Measurements from ENCODE around the gene CABP1.

CABP1 gene

GRCh38 chr12:120708651-120709050 is 68.2 kb downstream of the CABP1 start:
- H3K79me2 ChIP-seq (ENCODE audit: insufficient read depth, low read depth): no peaks in the 10 kb centered on the region
- no peak overlapping the region for H2AFZ ChIP-seq (ENCODE audit: low read depth)
- peaks cover 13% of the 10 kb centered on the region for H3K4me1 ChIP-seq (ENCODE audit: low read depth, poor library complexity, severe bottlenecking)
- H4K20me1 ChIP-seq (ENCODE audit: insufficient read depth): no peaks in the 10 kb centered on the region
- no peaks in the 10 kb centered on the region for H3K36me3 ChIP-seq (ENCODE audit: insufficient read depth)
- no peaks in the 10 kb centered on the region for H3K27me3 ChIP-seq (ENCODE audit: insufficient read depth, low read depth)
- TF ChIP-seq CTCF (conservative IDR thresholded peaks at IDR 0.05; ENCODE audit: low read depth, low read length): no peak
- no peak overlapping the region for H3K4me3 ChIP-seq (IDR thresholded peaks at IDR 0.05; ENCODE audit: insufficient read depth, low read depth, low read length)
- H3K27ac ChIP-seq: no peak overlapping the region
- H3K9ac ChIP-seq: no peak overlapping the region
- H3K4me2 ChIP-seq: no peak overlapping the region

GRCh38 chr12:120710031-120710804 is 69.8 kb downstream of the CABP1 start, which contains the start of gene UNC119B:
Gene UNC119B (plus strand): TSS chr12:120710458. CDS start chr12:120710475, 17 bp downstream.
- Histone ChIP-seq H3K4me3 (IDR thresholded peaks at IDR 0.05; ENCODE audit: insufficient read depth, low read depth, low read length) (no peak within 1 kb of the TSS), H3K36me3 (ENCODE audit: insufficient read depth) (no peaks in the 10 kb centered on the region), H4K20me1 (ENCODE audit: insufficient read depth) (no peaks in the 10 kb centered on the region), H3K4me1 (ENCODE audit: low read depth, poor library complexity, severe bottlenecking) (peaks cover 17% of the 10 kb centered on the region), H3K9ac (peak within 1 kb of the TSS; percentile 71), H3K79me2 (ENCODE audit: insufficient read depth, low read depth) (no peaks in the 10 kb centered on the region), H2AFZ (ENCODE audit: low read depth) (peak within 1 kb of the TSS; percentile 52; the same call in 1 of the 2 replicates), H3K27me3 (ENCODE audit: insufficient read depth, low read depth) (no peaks in the 10 kb centered on the region), H3K4me2 (peak within 1 kb of the TSS; percentile 70), H3K27ac (no peak within 1 kb of the TSS)
- TF ChIP-seq CTCF (conservative IDR thresholded peaks at IDR 0.05; ENCODE audit: low read depth, low read length): no peak

GRCh38 chr12:120710805-120711296 is 70.4 kb downstream of the CABP1 start:
- Histone ChIP-seq H2AFZ (ENCODE audit: low read depth) (peak overlapping the region; percentile 52; the same call in 1 of the 2 replicates), H3K4me3 (IDR thresholded peaks at IDR 0.05; ENCODE audit: insufficient read depth, low read depth, low read length) (no peak overlapping the region), H3K4me1 (ENCODE audit: low read depth, poor library complexity, severe bottlenecking) (peaks cover 17% of the 10 kb centered on the region), H3K27me3 (ENCODE audit: insufficient read depth, low read depth) (no peaks in the 10 kb centered on the region), H3K36me3 (ENCODE audit: insufficient read depth) (no peaks in the 10 kb centered on the region), H3K27ac (no peak overlapping the region), H3K9ac (peak overlapping the region; percentile 71), H3K79me2 (ENCODE audit: insufficient read depth, low read depth) (no peaks in the 10 kb centered on the region), H3K4me2 (peak overlapping the region; percentile 70), H4K20me1 (ENCODE audit: insufficient read depth) (no peaks in the 10 kb centered on the region)
- TF ChIP-seq CTCF (conservative IDR thresholded peaks at IDR 0.05; ENCODE audit: low read depth, low read length): no peak

- no peak for TF ChIP-seq CTCF (conservative IDR thresholded peaks at IDR 0.05; ENCODE audit: low read depth, low read length)
- H3K4me2 ChIP-seq: peak overlapping the region; percentile 70
- peaks cover 17% of the 10 kb centered on the region for H3K4me1 ChIP-seq (ENCODE audit: low read depth, poor library complexity, severe bottlenecking)
- H3K9ac ChIP-seq: no peak overlapping the region
- H4K20me1 ChIP-seq (ENCODE audit: insufficient read depth): no peaks in the 10 kb centered on the region
- H3K79me2 ChIP-seq (ENCODE audit: insufficient read depth, low read depth): no peaks in the 10 kb centered on the region
- H3K27me3 ChIP-seq (ENCODE audit: insufficient read depth, low read depth): no peaks in the 10 kb centered on the region
- no peak overlapping the region for H3K4me3 ChIP-seq (IDR thresholded peaks at IDR 0.05; ENCODE audit: insufficient read depth, low read depth, low read length)
- H3K36me3 ChIP-seq (ENCODE audit: insufficient read depth): no peaks in the 10 kb centered on the region
- H3K27ac ChIP-seq: no peak overlapping the region
- 0 out of 2 replicates have a peak overlapping the region, but pooled peaks have one; percentile 52 for H2AFZ ChIP-seq (ENCODE audit: low read depth)
These were observed 71.0 kb downstream of the CABP1 start for GRCh38 chr12:120711411-120711810.

Measured in KMS-11 (cell line).